ENCODE data around the gene GRIK3. TPM values are rescaled to one million over a fixed set of nuclear protein-coding genes. Genes with fewer than 3 reads are reported as not detected.

Gene GRIK3
- total RNA-seq, 2 donors from 2014 or later, result 0.14 TPM

- H3K9me3 ChIP-seq, result no peaks in the 10 kb centered on the region
- H3K4me3 ChIP-seq, result no peak overlapping the region
- TF ChIP-seq CTCF (IDR thresholded peaks at IDR 0.05), result no peak
- H3K27ac ChIP-seq, result no peak overlapping the region
- no peaks in the 10 kb centered on the region for H3K27me3 ChIP-seq (replicated peaks; ENCODE audit: insufficient read depth)
- ATAC-seq (ENCODE audit: insufficient number of reproducible peaks, low FRiP score, low read depth) (no peak), DNase-seq (ENCODE audit: low spot score) (no peak)
- no peaks in the 10 kb centered on the region for H3K36me3 ChIP-seq
- H3K4me1 ChIP-seq (ENCODE audit: control insufficient read depth in 1 of 2, low read depth in 2 of 2), result no peaks in the 10 kb centered on the region
Observed at GRCh38 chr1:36776948-36777831, 257.1 kb downstream of the GRIK3 start.

GRCh38 chr1:36776256-36776655 lies 258.1 kb downstream of the GRIK3 start:
- Histone ChIP-seq H3K27me3 (replicated peaks; ENCODE audit: insufficient read depth) (no peaks in the 10 kb centered on the region), H3K9me3 (no peaks in the 10 kb centered on the region), H3K27ac (no peak overlapping the region), H3K4me3 (no peak overlapping the region), H3K4me1 (ENCODE audit: control insufficient read depth in 1 of 2, low read depth in 2 of 2) (no peaks in the 10 kb centered on the region), H3K36me3 (no peaks in the 10 kb centered on the region)
- no peak for ATAC-seq (ENCODE audit: insufficient number of reproducible peaks, low FRiP score, low read depth)
- no peak for TF ChIP-seq CTCF (IDR thresholded peaks at IDR 0.05)
- DNase-seq (ENCODE audit: low spot score), result no peak

GRCh38 chr1:36775716-36776115 lies 258.6 kb downstream of the GRIK3 start:
- no peaks in the 10 kb centered on the region for H3K9me3 ChIP-seq
- TF ChIP-seq CTCF (IDR thresholded peaks at IDR 0.05), result no peak
- DNase-seq (ENCODE audit: low spot score) (no peak), ATAC-seq (ENCODE audit: insufficient number of reproducible peaks, low FRiP score, low read depth) (no peak)
- no peaks in the 10 kb centered on the region for H3K27me3 ChIP-seq (replicated peaks; ENCODE audit: insufficient read depth)
- no peak overlapping the region for H3K27ac ChIP-seq
- no peaks in the 10 kb centered on the region for H3K36me3 ChIP-seq
- H3K4me1 ChIP-seq (ENCODE audit: control insufficient read depth in 1 of 2, low read depth in 2 of 2), result no peaks in the 10 kb centered on the region
- no peak overlapping the region for H3K4me3 ChIP-seq

- no peak for DNase-seq (ENCODE audit: low spot score)
Observed at GRCh38 chr1:36773827-36774541, 260.3 kb downstream of the GRIK3 start.

More at GRCh38 chr1:36773827-36774541, 260.3 kb downstream of the GRIK3 start:
- no peaks in the 10 kb centered on the region for H3K9me3 ChIP-seq
- no peaks in the 10 kb centered on the region for H3K4me1 ChIP-seq (ENCODE audit: control insufficient read depth in 1 of 2, low read depth in 2 of 2)
- no peak overlapping the region for H3K4me3 ChIP-seq
- H3K36me3 ChIP-seq, result no peaks in the 10 kb centered on the region
- no peak for TF ChIP-seq CTCF (IDR thresholded peaks at IDR 0.05)
- ATAC-seq (ENCODE audit: insufficient number of reproducible peaks, low FRiP score, low read depth), result no peak
- no peak overlapping the region for H3K27ac ChIP-seq
- no peaks in the 10 kb centered on the region for H3K27me3 ChIP-seq (replicated peaks; ENCODE audit: insufficient read depth)

Measured in thoracic aorta (tissue), 2 donors.